Thymus (tissue), 11 donors: ENCODE results near the gene ATP1A4. TPM values are rescaled to one million over a fixed set of nuclear protein-coding genes. Genes with fewer than 3 reads are reported as not detected.

ENCODE experiments used
- DNase-seq, 9 donors: peaks; one replicate each; pipeline ENCODE4 v3.0.0-alpha.2; 2013; ENCODE audit warnings: low spot score in 9 of 9, low read depth in 6 of 9, missing footprints in 1 of 9
- H3K27ac ChIP-seq, 2 donors: one replicate each; pipeline ENCODE4 v1.5.1; 2013; ENCODE audit warnings: control low read depth in 1 of 2, low read depth in 1 of 2, low read length in 1 of 2, mild to moderate bottlenecking in 1 of 2, moderate library complexity in 1 of 2
- H3K27me3 ChIP-seq, 2 donors: one replicate each; pipeline ENCODE4 v1.5.1; 2013; ENCODE audit warnings: low read length in 1 of 2; ENCODE audit not compliant: control insufficient read depth in 2 of 2, insufficient read depth in 1 of 2
- H3K36me3 ChIP-seq, 2 donors: one replicate each; pipeline ENCODE4 v1.5.1; 2013; ENCODE audit warnings: low read length in 1 of 2, mild to moderate bottlenecking in 1 of 2, moderate library complexity in 1 of 2; ENCODE audit not compliant: control insufficient read depth in 2 of 2, insufficient read depth in 2 of 2
- H3K4me1 ChIP-seq, 2 donors: one replicate each; pipeline ENCODE4 v1.5.1; 2013; ENCODE audit warnings: low read length in 2 of 2; ENCODE audit not compliant: control insufficient read depth in 2 of 2, insufficient read depth in 2 of 2
- H3K4me3 ChIP-seq, 2 donors: one replicate each; pipeline ENCODE4 v1.5.1; 2013; ENCODE audit warnings: low read length in 2 of 2, control low read depth in 1 of 2, mild to moderate bottlenecking in 1 of 2
- H3K9me3 ChIP-seq, 2 donors: one replicate each; pipeline ENCODE4 v1.5.1; 2013; ENCODE audit warnings: low read length in 1 of 2, mild to moderate bottlenecking in 1 of 2; ENCODE audit not compliant: control insufficient read depth in 2 of 2, insufficient read depth in 1 of 2
- WGBS: extraction: QIAGEN DNeasy Blood & Tissue Kit; methylation state at CpG from one replicate; pipeline ENCODE4 v1.1.7; 2013; 5-methylcytosine and 5-hydroxymethylcytosine counted together
- polyA plus RNA-seq: library from polyadenylated mRNA; stranded (reverse); fragments of 200-250 nt; gene quantifications from one replicate; pipeline ENCODE4 v1.2.3, GENCODE V29; 2013
- total RNA-seq: library from RNA; stranded (reverse); fragments of 120-200 nt; gene quantifications from one replicate; pipeline ENCODE4 v1.2.4, GENCODE V29; 2013
- donor health status: healthy.

Gene ATP1A4
- total and polyA plus RNA-seq, 2 donors: 0.28 to 0.62 TPM

GRCh38 chr1:160162931-160163330 is 11.5 kb downstream of the ATP1A4 start:
- 76% methylated on average over 2 of the region's 2 CpGs for WGBS
- H3K27ac ChIP-seq: no peak overlapping the region

GRCh38 chr1:160163615-160164014 is 12.2 kb downstream of the ATP1A4 start:
- no peak for DNase-seq
- H3K4me3 ChIP-seq: no peak overlapping the region
- no peaks in the 10 kb centered on the region for H3K4me1 ChIP-seq
- H3K27ac ChIP-seq: no peak overlapping the region
- no peaks in the 10 kb centered on the region for H3K36me3 ChIP-seq
- H3K27me3 ChIP-seq: no peaks in the 10 kb centered on the region
- WGBS: 98% methylated on average over 1 of the region's 1 CpG
- H3K9me3 ChIP-seq: no peaks in the 10 kb centered on the region

More at GRCh38 chr1:160162931-160163330, 11.5 kb downstream of the ATP1A4 start:
- Histone ChIP-seq H3K36me3 (no peaks in the 10 kb centered on the region), H3K4me3 (no peak overlapping the region), H3K9me3 (no peaks in the 10 kb centered on the region), H3K4me1 (no peaks in the 10 kb centered on the region), H3K27me3 (no peaks in the 10 kb centered on the region)
- DNase-seq: no peak

- no peaks in the 10 kb centered on the region for H3K4me1 ChIP-seq
- peaks cover 0 to 2% of the 10 kb centered on the region in 2 donors for H3K27me3 ChIP-seq
- 95% methylated on average over 10 of the region's 10 CpGs for WGBS
Observed at GRCh38 chr1:160164121-160164520, 12.7 kb downstream of the ATP1A4 start.

GRCh38 chr1:160166166-160166868 is 14.9 kb downstream of the ATP1A4 start:
- Histone ChIP-seq H3K36me3 (no peaks in the 10 kb centered on the region), H3K9me3 (no peaks in the 10 kb centered on the region), H3K4me3 (no peak overlapping the region), H3K27ac (no peak overlapping the region), H3K4me1 (peaks cover 0 to 4% of the 10 kb centered on the region in 2 donors), H3K27me3 (peaks cover 0 to 2% of the 10 kb centered on the region in 2 donors)
- DNase-seq: no peak
- 85% methylated on average over 12 of the region's 12 CpGs for WGBS

More at GRCh38 chr1:160164121-160164520, 12.7 kb downstream of the ATP1A4 start:
- Histone ChIP-seq H3K36me3 (no peaks in the 10 kb centered on the region), H3K9me3 (no peaks in the 10 kb centered on the region), H3K4me3 (no peak overlapping the region), H3K27ac (no peak overlapping the region)
- DNase-seq: no peak

GRCh38 chr1:160167056-160167455 is 15.7 kb downstream of the ATP1A4 start:
- Histone ChIP-seq H3K9me3 (no peaks in the 10 kb centered on the region), H3K27me3 (peaks cover 0 to 2% of the 10 kb centered on the region in 2 donors), H3K27ac (no peak overlapping the region), H3K36me3 (no peaks in the 10 kb centered on the region), H3K4me1 (peaks cover 0 to 4% of the 10 kb centered on the region in 2 donors), H3K4me3 (no peak overlapping the region)
- no peak for DNase-seq
- 92% methylated on average over 4 of the region's 4 CpGs for WGBS

GRCh38 chr1:160167580-160167979 is 16.2 kb downstream of the ATP1A4 start:
- H3K9me3 ChIP-seq: no peaks in the 10 kb centered on the region
- peaks cover 0 to 2% of the 10 kb centered on the region in 2 donors for H3K27me3 ChIP-seq
- H3K4me1 ChIP-seq: peaks cover 0 to 4% of the 10 kb centered on the region in 2 donors
- no peaks in the 10 kb centered on the region for H3K36me3 ChIP-seq
- no peak overlapping the region for H3K4me3 ChIP-seq
- 96% methylated on average over 6 of the region's 6 CpGs for WGBS
- no peak overlapping the region for H3K27ac ChIP-seq
- DNase-seq: no peak

- no peak overlapping the region for H3K27ac ChIP-seq
- peaks cover 0 to 4% of the 10 kb centered on the region in 2 donors for H3K4me1 ChIP-seq
- no peak overlapping the region for H3K4me3 ChIP-seq
- 88% methylated on average over 5 of the region's 5 CpGs for WGBS
- no peaks in the 10 kb centered on the region for H3K9me3 ChIP-seq
- DNase-seq: no peak
- no peaks in the 10 kb centered on the region for H3K36me3 ChIP-seq
- peaks cover 0 to 2% of the 10 kb centered on the region in 2 donors for H3K27me3 ChIP-seq
Observed at GRCh38 chr1:160168016-160168415, 16.6 kb downstream of the ATP1A4 start.

GRCh38 chr1:160168609-160169369 is 17.4 kb downstream of the ATP1A4 start:
- no peaks in the 10 kb centered on the region for H3K36me3 ChIP-seq
- no peak overlapping the region for H3K27ac ChIP-seq
- no peaks in the 10 kb centered on the region for H3K9me3 ChIP-seq
- peaks cover 0 to 4% of the 10 kb centered on the region in 2 donors for H3K4me1 ChIP-seq
- peaks cover 0 to 2% of the 10 kb centered on the region in 2 donors for H3K27me3 ChIP-seq
- DNase-seq: no peak
- no peak overlapping the region for H3K4me3 ChIP-seq
- WGBS: 93% methylated on average over 13 of the region's 13 CpGs
